Fibroblast of lung (primary cell): ENCODE measurements around the gene FRMD7. TPM values are rescaled to one million over a fixed set of nuclear protein-coding genes. Genes with fewer than 3 reads are reported as not detected.
A peak's percentile ranks its signal among the peaks of the same experiment; 100 is the strongest.

Experiments
- DNase-seq, 2 donors: peaks; one replicate each; pipeline versions ENCODE4 v3.0.0 to v3.0.0-alpha.2; 2010; ENCODE audit warnings: low read depth in 2 of 2
- H2AFZ ChIP-seq: 2 replicates; pipeline ENCODE4 v1.5.1; 2012; ENCODE audit warnings: low read length, control low read depth, inconsistent platforms
- H3K27ac ChIP-seq: 2 replicates; pipeline ENCODE4 v1.5.1; 2011; ENCODE audit warnings: low read length, control low read depth; ENCODE audit not compliant: insufficient read depth
- H3K27me3 ChIP-seq: 2 replicates; pipeline ENCODE4 v1.5.1; 2011; ENCODE audit warnings: mild to moderate bottlenecking, low read length; ENCODE audit not compliant: control insufficient read depth, insufficient read depth
- H3K36me3 ChIP-seq: 2 replicates; pipeline ENCODE4 v1.5.1; 2011; ENCODE audit warnings: low read length; ENCODE audit not compliant: control insufficient read depth, insufficient read depth
- H3K4me1 ChIP-seq: 2 replicates; pipeline ENCODE4 v1.5.1; 2011; ENCODE audit warnings: low read length; ENCODE audit not compliant: control insufficient read depth, insufficient read depth; ENCODE audit errors: extremely low read depth
- H3K4me2 ChIP-seq: 2 replicates; pipeline ENCODE4 v1.5.1; 2011; ENCODE audit warnings: low read length, control low read depth; ENCODE audit not compliant: insufficient read depth; ENCODE audit errors: extremely low read depth
- H3K4me3 ChIP-seq, 4 experiments: fragments of 200-600 bp in 1 of 4; sonication (generic) in 1 of 4; replicated peaks in 1 of 4; 2 replicates each; pipeline ENCODE4 v1.5.1; 2011 to 2016; ENCODE audit warnings: low read length in 4 of 4, low read depth in 3 of 4, mild to moderate bottlenecking in 3 of 4, control low read depth in 2 of 4, inconsistent platforms in 1 of 4, mixed read lengths in 1 of 4; ENCODE audit not compliant: insufficient read depth in 1 of 4; ENCODE audit errors: control extremely low read depth in 1 of 4
- H3K79me2 ChIP-seq: 2 replicates; pipeline ENCODE4 v1.5.1; 2012; ENCODE audit warnings: mild to moderate bottlenecking, low read length, inconsistent platforms; ENCODE audit not compliant: control insufficient read depth, insufficient read depth
- H3K9ac ChIP-seq: 2 replicates; pipeline ENCODE4 v1.5.1; 2011; ENCODE audit warnings: mild to moderate bottlenecking, low read length, control low read depth; ENCODE audit not compliant: insufficient read depth
- H3K9me3 ChIP-seq: 2 replicates; pipeline ENCODE4 v1.5.1; 2012; ENCODE audit warnings: low read depth, low read length; ENCODE audit not compliant: control insufficient read depth, insufficient read depth
- H4K20me1 ChIP-seq: 2 replicates; pipeline ENCODE4 v1.5.1; 2011; ENCODE audit warnings: low read length; ENCODE audit not compliant: control insufficient read depth, insufficient read depth; ENCODE audit errors: extremely low read depth
- EZH2 ChIP-seq: IDR thresholded peaks from 2 replicates; pipeline ENCODE4 v1.5.1; 2012; ENCODE audit warnings: low read length, control low read depth, mild to moderate bottlenecking; ENCODE audit errors: missing control alignments
- polyA plus RNA-seq, 2 donors: library from polyadenylated mRNA; depleted of rRNA in 1 of 2; stranded (reverse) in 1 of 2; unstranded in 1 of 2; fragments of >200 nt; gene quantifications; 2 replicates each; pipeline ENCODE4 v1.2.1, GENCODE V29; 2011 to 2012; ENCODE audit warnings: missing spikeins in 1 of 2
- total RNA-seq: library from RNA; depleted of rRNA; stranded (reverse); fragments of >200 nt; gene quantifications from 2 replicates; pipeline ENCODE4 v1.2.1, GENCODE V29; 2014
- TF ChIP-seq, protein P1 (sequence below), 2 donors: IDR thresholded peaks in 1 of 2; conservative IDR thresholded peaks in 1 of 2; 1 replicate in 1 of 2; 2 replicates in 1 of 2; pipeline ENCODE4 v1.5.1; 2011 to 2012; ENCODE audit warnings: low read length in 2 of 2, control low read depth in 1 of 2, inconsistent platforms in 1 of 2, low read depth in 1 of 2, mild to moderate bottlenecking in 1 of 2

Gene FRMD7
- total and polyA plus RNA-seq, 2 donors (not counting 1 experiment from before 2014, with no cell fraction given): under 0.01 to 0.10 TPM

DNA sequence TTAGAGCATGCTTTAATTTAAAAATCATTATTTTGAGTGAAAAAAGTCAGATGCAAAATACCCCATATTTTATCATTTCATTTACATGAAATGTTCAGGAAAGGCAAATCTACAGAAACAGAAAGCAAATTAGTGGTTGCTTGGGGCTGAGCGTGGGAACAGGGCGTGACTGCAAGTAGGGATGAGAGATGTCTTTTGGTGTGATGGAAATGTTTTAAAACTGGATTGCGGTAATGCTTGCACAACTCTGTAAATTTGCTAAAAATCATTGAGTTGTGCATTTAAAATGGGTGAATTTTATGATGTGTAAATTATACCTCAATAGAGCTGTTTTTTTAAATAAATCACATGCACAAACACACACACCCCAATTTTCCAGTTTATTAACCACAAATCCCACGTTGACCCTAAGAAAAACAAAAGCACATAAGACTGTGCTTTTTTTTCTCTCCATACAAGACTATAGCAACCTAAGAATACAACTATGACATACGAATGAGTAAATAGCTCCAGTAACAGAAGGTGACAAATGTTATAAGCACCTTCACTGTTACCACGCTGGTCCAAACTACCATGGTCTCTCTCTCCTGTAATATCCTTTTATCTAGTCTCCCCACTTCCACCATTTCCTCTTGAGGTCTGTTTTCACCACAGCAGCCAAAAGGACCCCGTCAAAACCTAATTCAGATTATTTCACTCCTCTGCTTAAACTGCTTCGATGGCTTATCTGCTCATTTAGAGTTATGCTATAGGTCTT, 37.2 kb downstream of the FRMD7 start:
- no peak overlapping the region for H2AFZ ChIP-seq
- H3K79me2 ChIP-seq: no peaks in the 10 kb centered on the region
- no peak overlapping the region for H3K9ac ChIP-seq
- H4K20me1 ChIP-seq: no peaks in the 10 kb centered on the region
- H3K4me1 ChIP-seq: no peaks in the 10 kb centered on the region
- H3K27me3 ChIP-seq: no peaks in the 10 kb centered on the region
- no peak overlapping the region for H3K4me2 ChIP-seq
- TF ChIP-seq EZH2: no peak
- TF ChIP-seq, protein P1, sequence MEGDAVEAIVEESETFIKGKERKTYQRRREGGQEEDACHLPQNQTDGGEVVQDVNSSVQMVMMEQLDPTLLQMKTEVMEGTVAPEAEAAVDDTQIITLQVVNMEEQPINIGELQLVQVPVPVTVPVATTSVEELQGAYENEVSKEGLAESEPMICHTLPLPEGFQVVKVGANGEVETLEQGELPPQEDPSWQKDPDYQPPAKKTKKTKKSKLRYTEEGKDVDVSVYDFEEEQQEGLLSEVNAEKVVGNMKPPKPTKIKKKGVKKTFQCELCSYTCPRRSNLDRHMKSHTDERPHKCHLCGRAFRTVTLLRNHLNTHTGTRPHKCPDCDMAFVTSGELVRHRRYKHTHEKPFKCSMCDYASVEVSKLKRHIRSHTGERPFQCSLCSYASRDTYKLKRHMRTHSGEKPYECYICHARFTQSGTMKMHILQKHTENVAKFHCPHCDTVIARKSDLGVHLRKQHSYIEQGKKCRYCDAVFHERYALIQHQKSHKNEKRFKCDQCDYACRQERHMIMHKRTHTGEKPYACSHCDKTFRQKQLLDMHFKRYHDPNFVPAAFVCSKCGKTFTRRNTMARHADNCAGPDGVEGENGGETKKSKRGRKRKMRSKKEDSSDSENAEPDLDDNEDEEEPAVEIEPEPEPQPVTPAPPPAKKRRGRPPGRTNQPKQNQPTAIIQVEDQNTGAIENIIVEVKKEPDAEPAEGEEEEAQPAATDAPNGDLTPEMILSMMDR (conservative IDR thresholded peaks at IDR 0.05 in 1 of 2, IDR thresholded peaks at IDR 0.05 in 1 of 2; ENCODE audit: low read depth in 1 of 2, low read length in 2 of 2): no peak
- no peaks in the 10 kb centered on the region for H3K36me3 ChIP-seq
- no peak overlapping the region for H3K27ac ChIP-seq
- no peak overlapping the region for H3K4me3 ChIP-seq
- DNase-seq: no peak
- no peaks in the 10 kb centered on the region for H3K9me3 ChIP-seq

DNA sequence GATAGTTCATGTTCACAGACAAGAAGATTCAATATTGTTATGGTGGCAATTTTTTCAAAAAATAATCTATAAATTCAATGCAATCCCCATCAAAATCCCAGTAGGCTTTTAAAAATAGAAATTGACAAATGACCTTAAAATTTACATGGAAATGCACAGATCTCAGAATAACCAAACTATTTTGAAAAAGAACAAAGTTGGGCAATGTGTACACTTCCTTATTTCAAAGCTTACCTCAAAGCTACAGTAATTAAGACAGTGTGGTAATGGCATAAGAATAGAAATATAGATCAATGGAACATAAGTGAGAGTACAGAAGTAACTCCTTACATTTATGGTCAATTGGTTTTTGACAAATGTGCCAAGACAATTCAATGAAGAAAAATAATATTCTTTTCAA, 39.0 kb downstream of the FRMD7 start:
- H4K20me1 ChIP-seq: no peaks in the 10 kb centered on the region
- H3K4me1 ChIP-seq: no peaks in the 10 kb centered on the region
- TF ChIP-seq, protein P1 (conservative IDR thresholded peaks at IDR 0.05 in 1 of 2, IDR thresholded peaks at IDR 0.05 in 1 of 2; ENCODE audit: low read depth in 1 of 2, low read length in 2 of 2): no peak
- TF ChIP-seq EZH2: no peak

DNA sequence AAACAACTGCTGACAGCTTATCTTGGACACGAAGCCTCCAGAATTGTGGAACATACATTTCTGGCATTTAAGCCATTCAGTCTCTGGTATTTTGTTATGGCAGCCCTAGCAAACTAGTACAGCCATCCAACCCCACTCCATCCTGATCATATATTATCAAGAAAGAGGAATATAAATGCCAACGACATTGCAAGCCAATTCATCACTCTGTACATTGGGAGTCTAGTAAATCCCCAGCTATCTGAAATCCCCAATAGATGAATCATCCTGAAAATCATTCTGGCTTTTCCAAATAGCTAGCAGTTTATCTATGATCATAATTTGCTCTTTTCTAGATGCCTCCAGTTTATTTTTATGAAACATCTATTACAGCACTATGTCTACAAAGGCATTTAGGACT, 41.1 kb downstream of the FRMD7 start:
- no peaks in the 10 kb centered on the region for H3K27me3 ChIP-seq
- H3K9ac ChIP-seq: no peak overlapping the region
- no peak overlapping the region for H2AFZ ChIP-seq
- H3K4me1 ChIP-seq: no peaks in the 10 kb centered on the region
- no peaks in the 10 kb centered on the region for H3K36me3 ChIP-seq
- peak in 1 of 2 donors; percentile 24 for DNase-seq
- H3K4me3 ChIP-seq: no peak overlapping the region
- no peaks in the 10 kb centered on the region for H4K20me1 ChIP-seq
- H3K79me2 ChIP-seq: no peaks in the 10 kb centered on the region
- H3K4me2 ChIP-seq: no peak overlapping the region
- no peak for TF ChIP-seq EZH2
- TF ChIP-seq, protein P1 (conservative IDR thresholded peaks at IDR 0.05 in 1 of 2, IDR thresholded peaks at IDR 0.05 in 1 of 2; ENCODE audit: low read depth in 1 of 2, low read length in 2 of 2): no peak
- no peak overlapping the region for H3K27ac ChIP-seq
- no peaks in the 10 kb centered on the region for H3K9me3 ChIP-seq

More for the DNA sequence above, 39.0 kb downstream of the FRMD7 start:
- no peak for DNase-seq
- H3K27ac ChIP-seq: no peak overlapping the region
- H3K4me3 ChIP-seq: no peak overlapping the region
- no peaks in the 10 kb centered on the region for H3K79me2 ChIP-seq
- H3K4me2 ChIP-seq: no peak overlapping the region
- no peak overlapping the region for H2AFZ ChIP-seq
- no peak overlapping the region for H3K9ac ChIP-seq
- no peaks in the 10 kb centered on the region for H3K27me3 ChIP-seq
- H3K36me3 ChIP-seq: no peaks in the 10 kb centered on the region
- no peaks in the 10 kb centered on the region for H3K9me3 ChIP-seq
